NT2/D1 (cell line): ENCODE data around the gene SEC61A1.

Source experiments
- SUZ12 ChIP-seq: IDR thresholded peaks from 2 replicates; pipeline ENCODE4 v1.6.1; 2011; ENCODE audit not compliant: insufficient read length, insufficient read depth; ENCODE audit errors: extremely low read depth
- YY1 ChIP-seq: IDR thresholded peaks from 2 replicates; pipeline ENCODE4 v1.6.1; 2011; ENCODE audit not compliant: insufficient read length, insufficient read depth
- ZNF274 ChIP-seq: IDR thresholded peaks from 2 replicates; pipeline ENCODE4 v1.6.1; 2011; ENCODE audit warnings: mild to moderate bottlenecking, low read depth, low read length

DNA sequence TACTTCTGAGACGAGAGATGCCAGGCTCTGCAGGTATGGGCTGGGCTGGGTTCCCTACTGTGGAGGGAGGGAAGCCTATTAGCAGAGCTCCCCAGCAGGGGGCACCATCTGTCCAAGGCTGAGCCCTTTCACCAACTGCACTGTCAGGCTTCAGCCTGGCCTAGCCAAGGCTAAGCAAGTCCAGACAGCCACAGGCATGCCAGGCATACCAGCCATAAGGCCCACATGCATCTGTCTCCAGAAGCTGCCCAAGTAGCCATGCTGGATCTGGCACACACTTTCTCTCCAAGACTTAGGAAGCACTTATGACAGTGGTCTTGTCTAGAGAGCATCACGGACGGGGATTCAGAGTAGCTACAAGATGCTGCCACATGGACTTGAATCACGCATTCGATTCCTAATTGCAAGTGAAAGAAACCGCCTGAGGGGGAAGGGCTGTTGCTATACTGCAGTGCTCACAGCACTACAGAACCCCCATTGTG lies 43.0 kb downstream of the SEC61A1 start:
- TF ChIP-seq YY1 (no peak), ZNF274 (no peak), SUZ12 (no peak)
